Lung microvascular endothelial cell (primary cell): ENCODE data around the gene PARG. TPM values are rescaled to one million over a fixed set of nuclear protein-coding genes. Genes with fewer than 3 reads are reported as not detected.
"Not testable (repeated sequence)": the region's sequence is repeated elsewhere in the genome, so short reads cannot be mapped to it uniquely, and the experiment has no call there.

Source experiments
- DNase-seq, 2 donors: peaks; one replicate each; pipeline versions ENCODE4 v3.0.0 to v3.0.0-alpha.2; 2010; ENCODE audit warnings: low read depth in 2 of 2
- total RNA-seq: library from RNA; depleted of rRNA; stranded (reverse); fragments of >200 nt; gene quantifications from 2 replicates; pipeline ENCODE4 v1.2.1, GENCODE V29; 2014

The PARG gene
- total RNA-seq, 1 donor from 2014 or later: 20.6 TPM

- not testable (repeated sequence) for DNase-seq
These were observed 38.0 kb downstream of the PARG start for GRCh38 chr10:49903829-49904228.

GRCh38 chr10:49900406-49900805 lies 41.4 kb downstream of the PARG start:
- DNase-seq: not testable (repeated sequence)

- DNase-seq: not testable (repeated sequence)
These were observed 41.8 kb downstream of the PARG start for GRCh38 chr10:49899999-49900398.

GRCh38 chr10:49890025-49890424 lies 51.8 kb downstream of the PARG start:
- peak in 1 of 2 donors; percentile 1 for DNase-seq

- not testable (repeated sequence) for DNase-seq
These were observed 57.0 kb downstream of the PARG start for GRCh38 chr10:49884739-49885331.

GRCh38 chr10:49883852-49884251 lies 58.0 kb downstream of the PARG start:
- not testable (repeated sequence) for DNase-seq

GRCh38 chr10:49882327-49882726 lies 59.5 kb downstream of the PARG start:
- not testable (repeated sequence) for DNase-seq

GRCh38 chr10:49872740-49873139 lies 69.1 kb downstream of the PARG start:
- not testable (repeated sequence) for DNase-seq

GRCh38 chr10:49871462-49871861 lies 70.4 kb downstream of the PARG start:
- DNase-seq: not testable (repeated sequence)

GRCh38 chr10:49859933-49860332 lies 81.9 kb downstream of the PARG start:
- not testable (repeated sequence) for DNase-seq

- not testable (repeated sequence) for DNase-seq
These were observed 83.0 kb downstream of the PARG start for GRCh38 chr10:49858697-49859382.

- not testable (repeated sequence) for DNase-seq
These were observed 92.3 kb downstream of the PARG start for GRCh38 chr10:49849520-49849919.

GRCh38 chr10:49844775-49845595 lies 96.8 kb downstream of the PARG start:
- no peak for DNase-seq

- not testable (repeated sequence) for DNase-seq
These were observed 99.5 kb downstream of the PARG start for GRCh38 chr10:49842333-49842628.

- peak in 1 of 2 donors; percentile 51 for DNase-seq
These were observed 100.1 kb downstream of the PARG start for GRCh38 chr10:49841615-49842332.

- no peak for DNase-seq
These were observed 104.1 kb downstream of the PARG start for GRCh38 chr10:49837685-49838084.

GRCh38 chr10:49837051-49837478 lies 104.8 kb downstream of the PARG start:
- DNase-seq: no peak

- no peak for DNase-seq
These were observed 106.9 kb downstream of the PARG start for GRCh38 chr10:49834976-49835375.

- DNase-seq: no peak
These were observed 107.6 kb downstream of the PARG start for GRCh38 chr10:49834201-49834600.

- DNase-seq: no peak
These were observed 108.7 kb downstream of the PARG start for GRCh38 chr10:49833168-49833567.

- DNase-seq: peak in 1 of 2 donors; percentile 92
These were observed 110.3 kb downstream of the PARG start for GRCh38 chr10:49831352-49832035.
